C4-2B (cell line): Measurements from ENCODE around the gene MSANTD3.

Source experiments
- CTCF ChIP-seq: fragments of 450-650 bp; conservative IDR thresholded peaks from 2 replicates; pipeline ENCODE4 v1.5.1; 2017; ENCODE audit warnings: mild to moderate bottlenecking
- ZFX ChIP-seq: fragments of 450-650 bp; IDR thresholded peaks from 2 replicates; pipeline ENCODE4 v1.6.1; 2017

- TF ChIP-seq CTCF (no peak), ZFX (no peak)
Observed at GRCh38 chr9:100445903-100446549, 19.1 kb downstream of the MSANTD3 start.
